GM06990 (cell line): ENCODE results near the gene IL20RB.
A peak's percentile ranks its signal among the peaks of the same experiment; 100 is the strongest.

ENCODE experiments used
- DNase-seq: peaks from one replicate; pipeline ENCODE4 v3.0.0-alpha.2; 2011; ENCODE audit not compliant: insufficient read length; ENCODE audit errors: extremely low read depth
- H3K27me3 ChIP-seq: replicated peaks from 2 replicates; pipeline ENCODE4 v1.6.0; 2011; ENCODE audit warnings: low read length; ENCODE audit not compliant: control insufficient read depth, insufficient read depth
- H3K36me3 ChIP-seq: 2 replicates; pipeline ENCODE4 v1.5.1; 2011; ENCODE audit warnings: low read length; ENCODE audit not compliant: control insufficient read depth, insufficient read depth
- H3K4me3 ChIP-seq: replicated peaks from 2 replicates; pipeline ENCODE4 v1.5.1; 2011; ENCODE audit warnings: low read depth, mild to moderate bottlenecking, control low read depth, low read length
- TF ChIP-seq, protein P1 (sequence below): IDR thresholded peaks from 2 replicates; pipeline ENCODE4 v1.5.1; 2011; ENCODE audit warnings: low read length, control low read depth, mild to moderate bottlenecking, inconsistent platforms; ENCODE audit not compliant: insufficient read depth, poor library complexity, severe bottlenecking

The IL20RB gene

DNA sequence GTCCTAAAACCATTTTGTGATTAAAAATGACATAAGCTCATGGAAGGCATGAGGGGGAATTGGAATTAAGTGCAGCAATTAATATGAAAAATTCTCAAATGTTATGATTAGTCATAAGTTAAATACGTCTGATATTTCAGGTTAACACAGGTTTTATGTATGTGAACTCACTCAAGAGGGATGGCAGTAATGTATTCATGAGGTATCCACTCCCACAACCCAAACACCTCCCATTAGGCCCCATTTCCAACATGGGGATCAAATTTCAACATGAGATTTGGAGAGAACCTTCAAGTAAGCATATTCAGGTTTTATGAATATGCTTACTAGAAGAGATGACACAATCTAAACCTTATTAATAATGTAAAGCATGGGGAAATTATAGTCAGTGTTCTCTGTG is 41.6 kb upstream of the IL20RB start:
- Histone ChIP-seq H3K27me3 (no peaks in the 10 kb centered on the region), H3K36me3 (no peaks in the 10 kb centered on the region), H3K4me3 (no peak overlapping the region)
- TF ChIP-seq, protein P1, sequence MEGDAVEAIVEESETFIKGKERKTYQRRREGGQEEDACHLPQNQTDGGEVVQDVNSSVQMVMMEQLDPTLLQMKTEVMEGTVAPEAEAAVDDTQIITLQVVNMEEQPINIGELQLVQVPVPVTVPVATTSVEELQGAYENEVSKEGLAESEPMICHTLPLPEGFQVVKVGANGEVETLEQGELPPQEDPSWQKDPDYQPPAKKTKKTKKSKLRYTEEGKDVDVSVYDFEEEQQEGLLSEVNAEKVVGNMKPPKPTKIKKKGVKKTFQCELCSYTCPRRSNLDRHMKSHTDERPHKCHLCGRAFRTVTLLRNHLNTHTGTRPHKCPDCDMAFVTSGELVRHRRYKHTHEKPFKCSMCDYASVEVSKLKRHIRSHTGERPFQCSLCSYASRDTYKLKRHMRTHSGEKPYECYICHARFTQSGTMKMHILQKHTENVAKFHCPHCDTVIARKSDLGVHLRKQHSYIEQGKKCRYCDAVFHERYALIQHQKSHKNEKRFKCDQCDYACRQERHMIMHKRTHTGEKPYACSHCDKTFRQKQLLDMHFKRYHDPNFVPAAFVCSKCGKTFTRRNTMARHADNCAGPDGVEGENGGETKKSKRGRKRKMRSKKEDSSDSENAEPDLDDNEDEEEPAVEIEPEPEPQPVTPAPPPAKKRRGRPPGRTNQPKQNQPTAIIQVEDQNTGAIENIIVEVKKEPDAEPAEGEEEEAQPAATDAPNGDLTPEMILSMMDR = no peak
- DNase-seq = no peak

DNA sequence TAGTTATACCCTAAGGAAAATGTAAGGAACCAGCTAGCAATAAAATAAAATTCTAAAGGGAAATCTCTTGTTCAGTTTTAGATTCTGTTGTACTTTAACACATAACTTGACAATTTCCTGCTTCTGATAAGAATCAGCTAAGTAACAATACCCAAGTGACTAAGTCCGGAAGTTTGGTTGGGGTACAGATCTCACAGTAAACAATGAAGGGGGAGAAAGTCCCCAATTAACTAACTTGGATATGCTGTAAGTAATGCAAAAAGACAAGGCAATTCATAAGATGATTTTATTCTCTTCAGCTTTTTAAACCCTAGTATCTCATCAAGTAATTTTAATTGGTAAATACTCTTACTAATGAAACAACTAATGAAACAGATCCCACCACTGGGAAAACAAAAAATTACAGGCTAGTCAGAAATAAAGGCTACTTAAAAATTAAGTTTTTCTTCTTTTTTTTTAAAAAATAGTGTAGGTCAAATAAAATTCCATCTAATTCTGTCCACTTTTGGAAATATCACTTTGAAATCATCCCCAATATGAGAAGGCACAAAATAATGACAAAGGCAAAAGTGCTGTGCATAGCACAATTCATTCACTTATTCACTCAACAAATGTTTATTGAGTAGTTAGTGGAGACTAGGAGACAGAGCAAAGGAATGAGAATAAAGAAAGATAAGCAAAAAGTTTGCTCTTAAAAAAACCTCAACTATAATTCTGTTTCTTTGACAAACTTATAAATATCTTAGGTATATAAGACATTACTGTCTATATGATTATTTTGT is 37.8 kb upstream of the IL20RB start:
- no peaks in the 10 kb centered on the region for H3K27me3 ChIP-seq
- peak; percentile 43 for DNase-seq
- no peaks in the 10 kb centered on the region for H3K36me3 ChIP-seq
- no peak overlapping the region for H3K4me3 ChIP-seq
- TF ChIP-seq, protein P1 = no peak

DNA sequence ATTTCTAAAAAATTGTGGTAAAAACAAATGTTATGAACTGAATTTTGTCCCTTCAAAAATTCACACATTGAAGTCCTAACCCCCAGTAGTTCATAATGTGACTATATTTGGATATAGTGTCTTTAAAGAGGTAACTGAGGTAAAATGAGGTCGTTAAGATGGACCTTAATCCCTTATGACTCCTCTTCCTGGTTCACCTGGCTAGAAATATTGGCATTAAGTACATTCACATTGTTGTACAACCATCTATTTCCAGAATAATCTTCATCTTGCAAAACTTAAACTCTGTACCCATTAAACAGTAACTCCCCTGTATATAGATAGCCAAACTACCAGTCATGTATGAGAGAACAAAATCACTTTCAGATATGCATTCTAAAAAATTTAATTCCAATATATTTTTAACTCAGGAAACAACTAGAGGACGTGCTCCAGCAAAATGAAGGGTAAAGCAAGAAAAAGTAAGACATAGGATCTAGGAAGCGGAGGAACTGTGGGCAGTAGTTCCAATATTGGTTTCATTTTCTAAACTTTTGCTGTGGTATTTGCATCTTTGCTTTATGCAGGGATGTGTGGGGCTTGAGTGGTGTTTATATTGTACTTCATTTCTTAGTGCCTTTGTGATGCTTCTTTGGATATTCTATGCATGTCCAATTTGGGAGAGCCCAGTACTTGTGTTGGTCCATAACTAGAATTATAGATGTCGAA is 36.7 kb upstream of the IL20RB start:
- no peak for DNase-seq
- Histone ChIP-seq H3K36me3 (no peaks in the 10 kb centered on the region), H3K4me3 (no peak overlapping the region), H3K27me3 (no peaks in the 10 kb centered on the region)
- TF ChIP-seq, protein P1 = no peak

DNA sequence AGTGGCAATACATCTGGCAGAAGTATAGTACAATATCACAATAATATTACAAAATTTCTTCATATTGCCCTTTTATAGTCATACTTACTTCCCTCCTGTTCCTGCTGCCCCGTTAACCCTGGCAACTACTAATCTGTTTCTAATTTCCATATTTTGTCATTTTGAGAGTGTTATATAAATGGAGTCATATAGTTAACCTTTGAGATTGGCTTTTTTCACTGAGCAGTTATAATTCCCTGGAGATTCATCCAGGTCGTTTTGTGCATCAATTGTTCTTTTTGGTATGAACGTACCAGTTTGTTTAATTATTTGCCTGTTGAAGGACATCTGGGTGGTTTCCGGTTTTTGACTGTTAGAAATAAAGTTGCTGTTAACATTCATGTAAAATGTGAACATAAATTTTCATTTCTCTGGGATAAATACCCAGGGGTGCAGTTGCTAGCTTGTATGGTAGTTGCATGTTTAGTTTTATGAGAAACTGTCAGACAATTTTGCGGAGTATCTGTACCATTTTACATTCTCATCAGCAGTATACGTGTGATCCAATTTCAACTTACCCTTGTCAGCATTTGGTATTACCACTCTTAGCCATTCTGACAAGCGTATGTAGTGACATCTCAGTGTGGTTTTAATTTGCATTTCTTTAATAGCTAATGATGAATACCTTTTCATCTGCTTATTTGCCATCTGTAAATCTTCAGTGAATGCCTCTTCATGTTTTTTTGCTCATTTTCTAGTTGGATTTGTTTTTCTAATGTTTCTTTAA is 32.2 kb upstream of the IL20RB start:
- DNase-seq = no peak

DNA sequence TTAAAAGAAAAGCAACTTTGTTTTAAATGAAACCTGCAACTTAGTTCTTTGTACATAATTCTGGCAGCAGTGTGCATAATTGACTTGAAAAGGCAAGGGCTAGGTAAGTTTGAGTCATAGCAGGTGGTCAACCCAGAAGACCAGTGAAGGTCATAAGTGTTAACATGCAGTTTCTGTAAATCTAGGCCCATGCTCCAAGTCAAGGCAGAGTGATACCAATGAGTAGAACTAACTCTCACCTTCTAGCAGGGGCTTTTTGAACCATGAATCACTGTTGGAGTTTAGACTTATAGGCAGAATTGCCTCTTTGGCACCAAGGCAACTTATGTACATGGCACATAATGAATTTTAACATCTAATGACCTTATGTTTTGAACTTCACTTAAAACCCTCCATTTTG is 29.5 kb upstream of the IL20RB start:
- Histone ChIP-seq H3K4me3 (no peak overlapping the region), H3K36me3 (no peaks in the 10 kb centered on the region; the same call in 1 of the 2 replicates), H3K27me3 (no peaks in the 10 kb centered on the region)
- TF ChIP-seq, protein P1 = no peak
- DNase-seq = no peak

More for the DNA sequence above, 32.2 kb upstream of the IL20RB start:
- TF ChIP-seq, protein P1 = no peak
- H3K27me3 ChIP-seq = no peaks in the 10 kb centered on the region
- no peaks in the 10 kb centered on the region; the same call in 1 of the 2 replicates for H3K36me3 ChIP-seq
- no peak overlapping the region for H3K4me3 ChIP-seq
